HG02885 (cell line): ENCODE results near the gene SLC9A9.

Source experiments
- ATAC-seq: cut with Tn5 transposase; IDR thresholded peaks from one replicate; pipeline ENCODE4 v1.9.1; 2021; ENCODE audit warnings: mild to moderate bottlenecking; ENCODE audit not compliant: unreplicated experiment, poor library complexity

The SLC9A9 gene

DNA sequence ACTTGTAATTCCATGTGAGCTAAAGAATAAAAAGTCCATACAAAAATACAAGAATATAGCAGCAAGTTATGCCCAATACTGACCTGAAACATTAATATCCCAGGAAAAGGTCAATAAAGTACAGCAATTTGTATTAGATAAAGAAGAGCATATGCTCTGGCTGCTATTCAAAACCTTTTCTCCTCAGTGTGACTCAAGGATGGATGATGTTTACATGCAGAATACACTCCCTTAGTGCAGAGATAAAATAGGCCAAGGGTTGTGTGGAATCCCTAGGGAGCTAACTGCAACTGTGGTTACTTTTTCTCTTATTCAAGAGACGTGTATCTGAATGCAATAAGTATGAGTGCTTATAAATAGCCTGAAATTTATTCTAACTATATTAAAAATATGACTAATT lies 78.7 kb downstream of the SLC9A9 start:
- no peak for ATAC-seq

DNA sequence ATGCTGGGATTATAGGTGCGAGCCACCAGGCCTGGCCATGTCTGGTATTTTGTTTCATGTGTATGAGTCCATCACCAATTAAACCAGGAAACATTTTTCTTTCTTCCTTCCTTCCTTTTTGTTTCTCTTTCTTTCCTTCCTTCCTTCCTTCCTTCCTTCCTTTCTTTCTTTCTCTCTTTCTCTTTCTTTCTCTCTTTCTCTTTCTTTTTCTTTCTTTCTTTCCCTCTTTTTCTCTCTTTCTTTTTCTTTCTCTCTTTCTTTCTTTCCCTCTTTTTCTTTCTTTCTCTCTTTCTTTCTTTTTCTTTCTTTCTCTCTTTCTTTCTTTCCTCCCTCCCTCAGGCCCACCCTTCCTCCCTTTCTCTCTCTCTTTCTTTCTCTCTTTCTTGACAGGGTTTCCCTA lies 83.4 kb downstream of the SLC9A9 start:
- no peak for ATAC-seq

DNA sequence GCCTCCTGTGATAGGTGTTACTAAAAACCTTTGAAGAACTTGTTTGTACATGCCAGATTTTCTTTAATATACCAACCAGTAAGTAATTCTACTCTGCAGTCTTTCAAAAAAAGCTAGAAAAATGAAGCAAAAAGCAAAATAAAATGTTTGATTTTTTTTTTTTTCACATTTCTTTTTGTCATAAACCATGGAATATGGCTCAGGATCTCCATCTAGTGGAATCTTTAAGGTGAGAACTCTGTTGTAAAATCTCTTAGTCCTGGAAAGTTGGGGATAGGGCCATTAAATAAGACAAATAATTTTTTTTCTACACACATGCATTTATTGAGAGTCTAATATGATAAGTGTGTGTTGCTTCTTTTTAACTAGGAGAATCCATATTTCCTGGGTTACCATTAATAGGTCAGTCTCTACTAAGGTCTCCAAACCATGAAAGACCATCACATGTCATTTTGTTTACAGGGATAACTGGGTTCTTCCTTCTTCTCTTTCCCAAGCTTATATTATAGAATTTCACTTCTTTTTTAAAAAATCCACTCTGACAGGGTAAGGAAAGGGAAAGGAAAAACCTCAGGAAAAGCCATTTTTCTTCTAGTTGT lies 84.6 kb downstream of the SLC9A9 start:
- ATAC-seq: no peak

DNA sequence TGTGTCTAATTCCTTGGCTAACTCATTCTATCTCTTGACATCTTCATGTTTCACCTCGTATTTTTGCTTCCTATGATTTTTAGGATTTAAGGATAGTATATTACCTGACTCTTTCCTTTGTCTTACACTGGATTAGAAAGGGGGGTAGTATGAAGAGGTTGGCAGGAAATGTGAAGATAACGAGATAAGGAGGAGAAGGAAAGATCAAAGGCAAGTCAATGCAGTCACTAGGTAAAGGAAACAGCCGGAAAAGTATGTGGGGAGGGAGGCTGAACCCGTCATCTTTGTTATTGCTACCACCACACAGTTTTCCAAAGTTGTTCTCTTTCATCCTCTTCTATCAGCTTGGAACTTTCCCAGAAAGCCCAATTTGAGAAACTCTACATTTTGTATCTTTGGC lies 90.6 kb downstream of the SLC9A9 start:
- ATAC-seq: no peak

DNA sequence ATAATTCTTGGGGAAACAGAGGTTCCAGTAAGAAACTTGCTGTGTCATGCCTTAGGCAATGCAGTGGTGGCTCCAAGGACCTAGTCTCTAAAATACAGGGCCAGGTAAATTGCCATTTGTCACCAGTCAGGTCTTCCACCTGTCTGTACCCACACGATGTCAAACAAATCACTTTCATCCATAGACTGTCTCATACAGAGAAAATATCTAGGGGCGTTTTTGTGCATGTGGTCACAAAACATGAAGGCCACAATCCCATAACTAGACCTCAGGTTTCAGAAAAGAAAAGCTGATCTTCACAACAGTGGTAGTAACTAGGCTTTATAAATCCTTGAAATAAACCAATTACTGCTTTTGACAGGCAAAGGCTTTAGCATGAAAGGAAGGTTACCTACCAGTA lies 92.3 kb downstream of the SLC9A9 start:
- ATAC-seq: peak; percentile 49

DNA sequence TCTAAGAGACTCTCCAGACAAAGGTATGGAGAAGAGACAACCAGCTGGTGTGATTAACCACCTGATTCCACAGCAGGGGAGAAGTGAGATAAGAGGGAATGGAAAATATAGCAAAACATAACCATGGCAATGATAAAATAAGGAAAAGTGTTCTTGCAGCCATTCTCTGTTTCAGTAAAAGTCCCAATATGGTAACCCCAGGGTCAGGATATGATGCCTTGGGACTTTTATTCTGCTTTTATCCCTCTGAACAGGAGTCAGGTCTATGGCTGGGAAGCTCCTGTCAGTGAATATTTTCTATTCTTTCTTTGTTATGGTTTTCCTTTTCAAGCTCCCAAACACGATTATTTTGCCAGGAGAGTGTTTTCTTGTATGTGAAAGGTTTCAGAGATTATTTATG lies 94.2 kb downstream of the SLC9A9 start:
- no peak for ATAC-seq

DNA sequence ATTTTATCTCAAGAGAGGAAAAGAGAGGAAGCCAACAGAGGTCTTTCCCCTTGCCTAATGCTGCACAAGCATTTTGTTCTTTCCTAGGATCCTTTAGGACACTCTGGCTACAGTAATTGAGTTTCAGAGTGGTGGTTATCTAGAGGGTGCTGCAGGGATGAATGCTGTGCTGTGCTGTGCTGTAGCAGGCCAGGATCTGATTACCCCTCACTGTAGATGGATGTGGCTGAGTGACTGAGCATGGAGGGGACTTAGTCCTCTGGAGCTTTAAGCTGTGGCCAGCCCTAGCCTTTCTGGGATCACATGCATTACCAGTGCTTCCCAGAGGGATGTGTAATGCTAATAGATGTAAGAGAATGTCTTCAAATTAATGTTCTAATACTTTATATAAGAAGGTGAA lies 94.8 kb downstream of the SLC9A9 start:
- ATAC-seq: no peak

DNA sequence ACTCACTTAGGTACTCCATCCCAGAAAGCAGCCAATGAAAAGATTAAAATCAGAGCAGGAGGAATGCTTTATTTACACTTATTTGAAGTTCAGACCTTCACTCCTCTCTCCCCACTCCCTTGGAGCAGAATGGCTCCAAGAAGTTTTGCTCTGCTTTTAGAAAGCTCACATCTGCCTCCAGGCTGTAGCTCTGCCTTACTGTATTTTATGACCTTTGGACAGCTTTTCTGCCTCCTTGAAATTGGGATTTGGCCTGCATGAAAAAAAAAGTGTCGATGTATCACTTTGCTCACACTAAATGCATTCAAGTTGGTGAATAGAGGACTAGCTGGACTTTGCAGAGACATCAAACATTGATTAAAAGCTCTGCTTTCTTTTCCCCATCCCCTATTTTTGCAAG lies 95.3 kb downstream of the SLC9A9 start:
- no peak for ATAC-seq

DNA sequence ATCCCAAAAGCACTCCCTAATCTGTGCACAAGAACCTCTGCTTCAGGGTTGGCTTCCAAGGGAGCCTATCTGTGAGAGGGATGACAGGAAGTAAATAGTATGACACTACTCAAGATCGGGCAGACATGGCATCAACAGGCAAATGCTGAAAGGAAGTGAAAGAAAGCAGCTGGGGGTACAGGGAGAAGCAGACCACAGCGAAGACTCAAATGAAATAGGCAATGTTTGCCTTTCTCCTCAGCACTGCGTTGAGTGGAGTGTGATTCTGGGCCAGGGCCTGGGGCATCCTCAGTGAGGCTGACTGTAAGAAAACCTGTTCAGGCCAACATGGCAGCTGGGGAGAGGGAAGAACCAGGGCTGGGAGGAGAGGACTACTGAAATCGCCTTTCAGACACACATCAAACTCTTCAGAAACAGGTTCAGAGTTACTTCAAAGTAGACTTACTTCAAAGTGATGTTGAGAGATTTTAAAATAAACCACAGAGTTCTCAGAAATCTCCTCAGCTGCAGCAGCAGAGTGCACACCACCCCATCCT lies 96.6 kb downstream of the SLC9A9 start:
- ATAC-seq: peak; percentile 76

DNA sequence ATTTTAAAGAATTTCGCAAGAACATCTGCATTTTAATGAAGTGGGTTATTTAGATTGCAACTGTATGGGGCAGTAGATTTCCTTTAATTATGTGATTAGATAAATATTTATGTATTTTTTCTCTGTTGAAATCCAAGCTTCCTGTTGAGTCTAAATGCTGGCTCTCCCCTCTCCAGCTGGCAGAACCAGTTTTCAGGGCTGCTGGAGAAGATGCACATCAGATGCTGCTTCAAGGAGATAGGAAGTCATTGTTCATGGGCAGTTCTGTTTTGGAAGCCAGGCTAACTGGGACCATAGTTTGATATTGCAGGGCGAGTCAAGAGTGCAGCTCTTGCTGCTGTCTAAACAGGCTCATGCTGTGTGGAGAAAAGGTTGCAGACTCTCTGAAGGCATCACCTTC lies 97.4 kb downstream of the SLC9A9 start:
- no peak for ATAC-seq

DNA sequence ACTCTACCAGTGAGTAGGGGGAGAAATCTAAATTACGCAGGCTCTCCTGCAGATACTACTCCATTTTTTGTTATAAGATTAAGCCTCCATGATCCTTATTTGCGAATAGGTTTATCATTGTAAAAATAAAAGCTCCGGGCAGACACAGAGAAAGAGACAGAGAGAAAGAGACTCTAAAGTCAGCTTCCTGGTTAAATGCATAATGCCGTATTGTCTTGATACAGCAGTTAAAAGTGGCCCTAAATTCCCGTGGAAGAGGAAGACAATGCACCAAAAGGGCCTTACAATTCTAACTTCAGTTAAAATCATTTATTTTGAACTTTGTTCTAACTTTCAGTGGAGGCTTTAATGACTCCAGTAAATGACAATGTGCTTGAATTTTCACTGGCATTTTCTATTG lies 98.3 kb downstream of the SLC9A9 start:
- no peak for ATAC-seq

DNA sequence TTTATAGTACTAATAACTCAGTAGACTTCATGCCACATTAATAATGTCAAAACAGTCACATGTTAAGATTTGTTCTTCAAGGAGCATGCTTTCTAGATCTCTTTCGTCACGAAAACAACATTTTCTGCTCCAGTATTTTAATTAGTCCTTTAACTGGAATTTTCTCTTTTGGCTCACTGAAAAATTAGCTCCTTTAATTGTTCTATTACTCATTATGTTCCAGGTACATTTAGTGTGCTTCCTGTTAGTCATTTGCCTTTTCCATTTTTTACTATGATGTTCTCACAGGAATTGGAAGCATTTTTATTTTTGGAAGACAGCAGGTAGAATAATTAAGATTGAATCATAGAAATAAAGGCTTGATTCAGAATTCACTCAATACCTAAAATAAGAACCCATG lies 111.2 kb downstream of the SLC9A9 start:
- ATAC-seq: no peak

DNA sequence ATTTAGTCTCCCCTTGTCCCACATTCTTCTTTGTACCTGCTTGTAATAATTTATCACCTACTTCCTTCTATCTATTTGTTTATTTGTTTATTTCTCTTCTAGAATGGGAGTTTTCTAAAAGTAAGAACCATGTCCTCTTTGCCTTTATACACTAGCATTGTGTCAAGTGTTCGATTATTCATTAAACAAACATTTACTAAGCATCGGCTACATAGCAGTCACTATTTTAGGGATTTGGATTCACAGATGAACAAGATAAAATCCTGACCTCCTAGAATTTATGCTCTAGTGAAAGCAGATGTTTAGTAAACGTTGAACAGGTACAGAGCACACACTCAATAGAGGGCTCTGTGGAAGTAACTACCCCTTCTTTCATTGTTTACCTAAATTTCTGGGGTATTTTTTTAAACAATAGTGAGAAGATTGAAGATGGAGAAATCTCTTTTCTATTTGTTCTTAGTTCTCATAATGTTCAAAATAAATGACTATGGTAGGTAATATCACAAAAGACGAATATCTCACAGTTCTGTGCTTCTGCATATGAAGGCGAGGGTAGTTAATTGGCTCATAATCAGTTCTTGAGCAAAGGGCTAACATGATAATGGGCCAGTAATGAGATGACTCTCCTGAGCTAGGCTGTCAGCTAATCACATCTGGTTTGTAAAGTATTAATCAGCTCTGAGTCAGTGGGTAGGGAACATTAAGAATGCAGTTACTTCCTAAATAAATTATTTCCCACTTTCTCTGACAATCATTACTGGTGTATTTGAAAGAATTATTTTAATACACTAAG lies 111.9 kb downstream of the SLC9A9 start:
- no peak for ATAC-seq

DNA sequence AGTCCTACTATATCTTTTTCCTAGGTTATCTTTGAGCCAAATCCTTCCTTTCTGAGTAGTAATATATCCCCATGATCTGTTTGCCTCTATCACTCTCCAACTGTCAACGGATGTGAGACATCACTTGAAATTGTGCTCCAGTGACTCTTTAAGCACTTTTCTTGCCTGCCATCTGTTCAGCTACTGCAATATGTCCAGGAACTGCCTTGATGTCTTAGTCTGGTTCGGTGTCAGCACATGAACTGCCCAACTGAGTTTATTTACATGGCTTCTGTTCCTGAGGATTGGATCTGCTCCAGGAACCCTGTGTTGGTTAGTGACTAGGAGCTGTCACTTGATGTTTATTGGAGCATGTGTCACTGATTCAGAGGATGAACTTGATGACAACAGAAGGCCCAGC lies 116.5 kb downstream of the SLC9A9 start:
- ATAC-seq: no peak

DNA sequence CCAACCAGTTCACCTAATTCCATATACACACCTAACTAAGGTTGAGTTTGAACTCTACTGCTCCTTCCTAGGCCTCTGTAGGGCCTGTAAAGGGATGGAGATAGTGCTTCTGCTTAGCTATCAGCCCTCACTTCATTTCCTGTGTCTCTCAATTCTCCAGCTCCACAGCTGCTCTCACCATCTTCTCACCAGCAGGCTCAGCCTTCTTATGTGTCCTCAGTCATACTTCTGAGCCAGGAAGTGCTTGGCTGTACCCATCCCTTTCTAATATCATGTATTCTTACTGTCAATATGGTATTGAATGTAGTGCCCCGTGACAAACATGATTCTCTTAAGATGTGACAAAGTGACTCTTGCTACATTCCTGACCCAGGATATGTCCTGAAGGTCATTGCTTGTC lies 116.9 kb downstream of the SLC9A9 start:
- ATAC-seq: no peak

DNA sequence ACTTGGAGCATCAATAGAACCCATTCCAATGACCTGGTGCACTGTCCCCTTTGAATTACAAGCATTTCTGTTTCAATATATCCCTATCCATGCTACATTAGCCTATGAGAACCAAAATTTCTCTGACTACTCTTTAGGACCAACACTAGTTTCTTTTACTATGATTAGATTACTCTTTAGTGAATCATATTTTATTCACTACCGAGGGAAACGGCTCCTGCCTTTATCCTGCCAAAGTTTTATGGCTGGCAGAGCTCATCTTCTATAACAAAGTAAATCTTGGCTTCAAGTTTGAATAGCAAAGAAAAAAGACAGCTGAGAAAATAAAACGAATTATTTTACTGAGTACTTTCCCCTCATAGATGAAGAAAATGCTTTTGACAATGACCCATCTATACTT lies 120.9 kb downstream of the SLC9A9 start:
- ATAC-seq: no peak

DNA sequence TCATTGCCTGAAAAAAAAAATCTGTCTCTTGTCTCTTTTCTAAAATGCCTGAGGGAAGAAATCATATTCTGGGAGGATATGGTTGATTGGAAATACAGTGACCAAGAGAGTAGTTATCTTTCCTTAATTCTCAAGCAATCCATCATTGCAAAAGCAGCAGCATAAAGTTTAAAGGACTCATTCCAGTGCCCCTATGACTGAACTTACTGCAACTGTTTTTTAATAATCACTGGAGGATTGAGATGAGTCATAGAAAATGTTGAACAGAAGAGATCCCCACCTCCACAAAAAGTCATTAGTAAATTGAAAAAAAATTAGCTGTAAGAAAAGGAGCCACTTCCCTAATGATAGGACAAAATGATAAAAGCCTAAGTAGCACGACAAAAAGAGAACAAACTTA lies 121.5 kb downstream of the SLC9A9 start:
- no peak for ATAC-seq

DNA sequence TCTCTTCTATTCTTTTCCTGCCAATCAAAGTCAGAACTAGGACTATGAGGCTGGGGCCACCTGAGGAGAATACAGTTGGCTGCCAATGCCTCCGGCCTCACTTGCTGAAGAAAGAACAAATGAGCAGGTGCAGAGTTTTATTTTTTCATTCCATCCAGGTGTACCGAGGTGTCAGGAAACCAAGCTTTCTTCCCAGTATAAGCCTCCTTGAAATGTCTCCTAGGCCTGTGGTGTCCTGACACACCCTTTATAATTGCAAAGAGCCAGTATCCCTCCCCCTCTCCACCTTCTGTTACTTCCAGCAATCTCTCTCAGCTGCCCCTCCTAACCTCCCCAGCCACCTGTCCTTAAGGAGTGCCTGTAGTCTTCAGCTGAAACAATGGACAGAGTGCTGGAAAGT lies 127.9 kb downstream of the SLC9A9 start:
- no peak for ATAC-seq

DNA sequence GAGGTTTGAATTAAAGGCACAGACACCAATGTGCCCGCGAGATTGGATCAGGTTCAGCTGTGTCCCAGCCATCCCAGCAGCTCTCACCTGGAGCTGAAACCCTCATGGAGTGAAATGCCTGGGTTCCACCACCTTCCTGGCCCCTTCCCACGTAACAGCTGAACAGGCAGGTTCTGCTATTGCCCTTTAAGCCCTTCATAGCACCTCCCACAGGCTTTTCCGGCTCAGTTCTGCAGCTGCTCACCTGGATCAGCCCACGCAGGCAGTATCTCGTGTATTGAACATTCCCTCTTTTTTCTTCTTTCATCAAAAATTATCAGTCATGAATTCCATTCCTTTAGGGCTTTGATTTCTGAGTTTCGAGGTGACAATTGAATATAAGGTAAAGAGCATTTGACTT lies 129.8 kb downstream of the SLC9A9 start:
- ATAC-seq: no peak

DNA sequence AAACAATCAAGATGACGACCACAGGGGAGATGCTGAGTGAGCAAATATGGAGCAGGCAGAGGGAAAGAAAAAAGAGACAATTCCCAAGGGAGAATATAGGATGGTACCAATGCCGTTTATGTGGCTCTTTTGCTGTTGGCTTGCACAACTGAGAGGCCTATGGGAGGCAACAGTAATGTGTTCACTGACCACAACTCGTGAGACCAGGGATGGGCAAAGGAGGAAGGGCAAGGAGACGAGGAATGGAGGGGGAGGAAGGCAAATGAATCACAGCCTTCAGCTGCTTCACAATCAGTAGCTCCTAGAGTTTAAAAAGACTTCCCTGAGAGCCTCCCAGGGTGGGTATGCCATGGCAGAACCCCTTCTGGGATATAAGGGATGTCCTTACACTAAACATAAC lies 131.5 kb downstream of the SLC9A9 start:
- ATAC-seq: no peak

DNA sequence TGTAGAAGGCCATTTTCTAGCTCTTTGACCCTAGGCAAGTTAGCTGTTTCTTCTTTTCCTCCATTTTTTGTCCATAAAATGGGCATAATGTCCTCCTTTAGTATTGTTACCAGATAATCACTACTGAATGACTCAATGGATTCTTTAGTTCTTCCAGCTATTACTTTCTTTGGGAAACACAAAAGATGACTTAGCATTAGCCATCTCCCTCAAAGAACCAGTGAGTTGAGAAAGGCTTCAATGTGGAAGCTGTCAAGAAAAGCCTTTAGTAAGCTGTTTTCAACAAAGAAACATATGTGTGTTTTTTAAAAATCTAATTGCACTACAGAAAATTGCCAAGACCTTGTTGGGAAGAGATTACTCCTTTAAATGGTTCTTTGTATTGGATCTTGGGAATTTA lies 135.7 kb downstream of the SLC9A9 start:
- ATAC-seq: no peak

DNA sequence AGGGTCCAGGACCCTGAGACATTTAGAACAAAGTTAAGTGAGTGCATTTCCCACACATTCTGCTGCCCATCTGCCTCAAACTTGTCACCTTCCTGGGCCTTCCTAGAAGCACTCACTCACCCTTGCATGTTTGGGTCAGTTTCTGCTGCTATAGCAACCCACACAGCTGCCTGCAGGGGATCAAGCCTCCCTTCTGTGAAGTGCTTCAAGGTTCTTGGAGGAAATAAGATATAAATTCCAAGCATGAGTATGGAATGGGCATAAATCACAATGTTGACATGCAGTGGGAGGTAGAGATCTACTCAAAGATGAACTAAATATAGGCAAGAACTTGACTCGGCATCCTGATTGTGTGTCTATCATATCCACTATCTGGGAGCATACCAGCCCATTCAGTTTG lies 140.4 kb downstream of the SLC9A9 start:
- no peak for ATAC-seq
